Measurements from ENCODE around the gene MIPOL1. TPM values are rescaled to one million over a fixed set of nuclear protein-coding genes. Genes with fewer than 3 reads are reported as not detected.

MIPOL1 gene
- total and polyA plus RNA-seq, 12 donors: 1.1 to 9.2 (median 5.4) TPM

- no peak overlapping the region for H3K27ac ChIP-seq
- H3K4me3 ChIP-seq: no peak overlapping the region
- TF ChIP-seq, protein P1, sequence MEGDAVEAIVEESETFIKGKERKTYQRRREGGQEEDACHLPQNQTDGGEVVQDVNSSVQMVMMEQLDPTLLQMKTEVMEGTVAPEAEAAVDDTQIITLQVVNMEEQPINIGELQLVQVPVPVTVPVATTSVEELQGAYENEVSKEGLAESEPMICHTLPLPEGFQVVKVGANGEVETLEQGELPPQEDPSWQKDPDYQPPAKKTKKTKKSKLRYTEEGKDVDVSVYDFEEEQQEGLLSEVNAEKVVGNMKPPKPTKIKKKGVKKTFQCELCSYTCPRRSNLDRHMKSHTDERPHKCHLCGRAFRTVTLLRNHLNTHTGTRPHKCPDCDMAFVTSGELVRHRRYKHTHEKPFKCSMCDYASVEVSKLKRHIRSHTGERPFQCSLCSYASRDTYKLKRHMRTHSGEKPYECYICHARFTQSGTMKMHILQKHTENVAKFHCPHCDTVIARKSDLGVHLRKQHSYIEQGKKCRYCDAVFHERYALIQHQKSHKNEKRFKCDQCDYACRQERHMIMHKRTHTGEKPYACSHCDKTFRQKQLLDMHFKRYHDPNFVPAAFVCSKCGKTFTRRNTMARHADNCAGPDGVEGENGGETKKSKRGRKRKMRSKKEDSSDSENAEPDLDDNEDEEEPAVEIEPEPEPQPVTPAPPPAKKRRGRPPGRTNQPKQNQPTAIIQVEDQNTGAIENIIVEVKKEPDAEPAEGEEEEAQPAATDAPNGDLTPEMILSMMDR (IDR thresholded peaks at IDR 0.05): no peak
- no peak for DNase-seq
- intact Hi-C loops (cut with DNase I): no loop called here
- ATAC-seq: no peak
- H3K4me1 ChIP-seq: no peaks in the 10 kb centered on the region
- H3K36me3 ChIP-seq: no peaks in the 10 kb centered on the region
- WGBS, 2 donors: 46 to 53% methylated on average over 1 of the region's 1 CpG
- no peaks in the 10 kb centered on the region for H3K27me3 ChIP-seq
- no peaks in the 10 kb centered on the region for H3K9me3 ChIP-seq
These were observed 219.4 kb downstream of the MIPOL1 start for GRCh38 chr14:37417151-37417550.

GRCh38 chr14:37417833-37418232, 220.1 kb downstream of the MIPOL1 start:
- ATAC-seq: no peak
- WGBS, 2 donors: 57 to 60% methylated on average over 1 of the region's 1 CpG
- TF ChIP-seq, protein P1 (IDR thresholded peaks at IDR 0.05): no peak

DNA sequence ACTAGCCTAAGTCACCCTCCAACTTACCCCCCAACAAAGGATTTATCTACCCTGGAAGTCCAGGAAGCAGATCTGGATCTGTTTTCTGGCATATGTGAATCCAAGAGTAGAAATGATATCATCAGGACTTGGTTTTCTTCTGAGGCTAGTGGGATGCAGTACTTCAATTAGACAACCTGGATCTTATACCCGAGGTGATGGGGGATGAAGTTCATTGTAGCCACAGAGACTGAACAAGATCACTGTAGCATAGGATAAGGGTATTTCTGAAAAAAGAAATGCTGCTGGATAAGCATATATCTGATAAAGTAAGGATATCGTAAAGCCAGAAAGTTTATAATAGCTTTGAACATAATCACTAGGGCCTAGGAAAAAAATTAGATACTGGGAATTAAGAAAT, 222.9 kb downstream of the MIPOL1 start:
- 78 to 88% methylated on average over 2 of the region's 2 CpGs for WGBS, 2 donors
- TF ChIP-seq, protein P1 (IDR thresholded peaks at IDR 0.05): no peak
- no peak overlapping the region for H3K4me3 ChIP-seq
- H3K9me3 ChIP-seq: no peaks in the 10 kb centered on the region
- H3K4me1 ChIP-seq: no peaks in the 10 kb centered on the region
- ATAC-seq (no peak), DNase-seq (no peak)
- no peak overlapping the region for H3K27ac ChIP-seq
- H3K36me3 ChIP-seq: no peaks in the 10 kb centered on the region
- no peaks in the 10 kb centered on the region for H3K27me3 ChIP-seq
- intact Hi-C loops (cut with DNase I): no loop called here

More at GRCh38 chr14:37417833-37418232, 220.1 kb downstream of the MIPOL1 start:
- no peaks in the 10 kb centered on the region for H3K36me3 ChIP-seq
- H3K27me3 ChIP-seq: no peaks in the 10 kb centered on the region
- intact Hi-C loops (cut with DNase I): no loop called here
- no peaks in the 10 kb centered on the region for H3K4me1 ChIP-seq
- H3K4me3 ChIP-seq: no peak overlapping the region
- H3K9me3 ChIP-seq: no peaks in the 10 kb centered on the region
- DNase-seq: no peak
- no peak overlapping the region for H3K27ac ChIP-seq

- Histone ChIP-seq H3K4me3 (no peak overlapping the region), H3K4me1 (no peaks in the 10 kb centered on the region), H3K27me3 (no peaks in the 10 kb centered on the region), H3K27ac (no peak overlapping the region), H3K36me3 (no peaks in the 10 kb centered on the region), H3K9me3 (no peaks in the 10 kb centered on the region)
- intact Hi-C loops (cut with DNase I): no loop called here
- DNase-seq (no peak), ATAC-seq (no peak)
- TF ChIP-seq, protein P1 (IDR thresholded peaks at IDR 0.05): no peak
These were observed 224.6 kb downstream of the MIPOL1 start for GRCh38 chr14:37422319-37422718.

GRCh38 chr14:37422748-37423147, 225.0 kb downstream of the MIPOL1 start:
- no peaks in the 10 kb centered on the region for H3K9me3 ChIP-seq
- no peaks in the 10 kb centered on the region for H3K36me3 ChIP-seq
- intact Hi-C loops (cut with DNase I): no loop called here
- ATAC-seq: no peak
- H3K27ac ChIP-seq: no peak overlapping the region
- TF ChIP-seq, protein P1 (IDR thresholded peaks at IDR 0.05): no peak
- DNase-seq: no peak
- 72 to 81% methylated on average over 2 of the region's 2 CpGs for WGBS, 2 donors
- no peak overlapping the region for H3K4me3 ChIP-seq
- no peaks in the 10 kb centered on the region for H3K27me3 ChIP-seq
- H3K4me1 ChIP-seq: no peaks in the 10 kb centered on the region
